ENCODE results near the gene CEP170B. TPM values are rescaled to one million over a fixed set of nuclear protein-coding genes. Genes with fewer than 3 reads are reported as not detected.

The CEP170B gene
- total and polyA plus RNA-seq, 2 experiments from 2014 or later = 2.7 to 24.5 TPM

GRCh38 chr14:104865631-104866441 lies 768 bp downstream of the CEP170B start:
- H4K20me1 ChIP-seq (ENCODE audit: insufficient read depth) = no peaks in the 10 kb centered on the region
- H2AFZ ChIP-seq = peak overlapping the region; percentile 68
- H3K4me1 ChIP-seq (ENCODE audit: insufficient read depth) = peaks cover 5% of the 10 kb centered on the region; the same call in 1 of the 2 replicates
- peak overlapping the region; percentile 84 for H3K4me3 ChIP-seq
- peaks cover 5% of the 10 kb centered on the region; the same call in 1 of the 2 replicates for H3F3A ChIP-seq (ENCODE audit: insufficient read depth)
- H3K9me3 ChIP-seq (ENCODE audit: low read depth) = no peaks in the 10 kb centered on the region
- peaks cover 50% of the 10 kb centered on the region for H3K79me2 ChIP-seq (ENCODE audit: insufficient read depth)
- peak overlapping the region; percentile 89 for H3K9ac ChIP-seq
- no peaks in the 10 kb centered on the region for H3K27me3 ChIP-seq (replicated peaks; ENCODE audit: insufficient read depth)
- H3K9me2 ChIP-seq (ENCODE audit: insufficient read depth) = no peaks in the 10 kb centered on the region
- H3K27ac ChIP-seq = peak overlapping the region; percentile 61
- peak; percentile 89 for DNase-seq
- H3K4me2 ChIP-seq (ENCODE audit: unreplicated experiment) = peak overlapping the region; percentile 77
- TF ChIP-seq EZH2phosphoT487 (IDR thresholded peaks at IDR 0.05; ENCODE audit: insufficient read depth, low read depth) (no peak), EZH2 (IDR thresholded peaks at IDR 0.05; ENCODE audit: insufficient read depth, poor library complexity, severe bottlenecking) (no peak)
- in situ Hi-C loops (cut with MboI) = no loop called here
- H3K36me3 ChIP-seq (ENCODE audit: low read depth) = no peaks in the 10 kb centered on the region
- 1 to 3% methylated on average over 36 to 48 of the region's 68 CpGs for WGBS, 2 experiments (ENCODE audit: low coverage in 1 of 2, low lambda C conversion rate in 2 of 2, missing lambda C conversion rate in 2 of 2)

- peaks cover 5% of the 10 kb centered on the region; the same call in 1 of the 2 replicates for H3K4me1 ChIP-seq (ENCODE audit: insufficient read depth)
- 59 to 62% methylated on average over 12 of the region's 12 CpGs for WGBS, 2 experiments (ENCODE audit: low coverage in 1 of 2, low lambda C conversion rate in 2 of 2, missing lambda C conversion rate in 2 of 2)
- H3K36me3 ChIP-seq (ENCODE audit: low read depth) = no peaks in the 10 kb centered on the region
- H3K27me3 ChIP-seq (replicated peaks; ENCODE audit: insufficient read depth) = no peaks in the 10 kb centered on the region
- DNase-seq = peak; percentile 28
- in situ Hi-C loops (cut with MboI) = no loop called here
- H4K20me1 ChIP-seq (ENCODE audit: insufficient read depth) = no peaks in the 10 kb centered on the region
- no peak for TF ChIP-seq EZH2phosphoT487 (IDR thresholded peaks at IDR 0.05; ENCODE audit: insufficient read depth, low read depth)
- TF ChIP-seq EZH2 (IDR thresholded peaks at IDR 0.05; ENCODE audit: insufficient read depth, poor library complexity, severe bottlenecking) = no peak
- no peaks in the 10 kb centered on the region for H3K9me2 ChIP-seq (ENCODE audit: insufficient read depth)
- peak overlapping the region; percentile 61 for H3K27ac ChIP-seq
- peaks cover 59% of the 10 kb centered on the region for H3K79me2 ChIP-seq (ENCODE audit: insufficient read depth)
- peak overlapping the region; percentile 68; the same call in 1 of the 2 replicates for H2AFZ ChIP-seq
- H3K4me3 ChIP-seq = peak overlapping the region; percentile 84
- peak overlapping the region; percentile 89 for H3K9ac ChIP-seq
- peak overlapping the region; percentile 77 for H3K4me2 ChIP-seq (ENCODE audit: unreplicated experiment)
- H3F3A ChIP-seq (ENCODE audit: insufficient read depth) = peaks cover 5% of the 10 kb centered on the region; the same call in 1 of the 2 replicates
- H3K9me3 ChIP-seq (ENCODE audit: low read depth) = no peaks in the 10 kb centered on the region
Measured at GRCh38 chr14:104866451-104867370, 1.6 kb downstream of the CEP170B start.

GRCh38 chr14:104867371-104868059 lies 2.4 kb downstream of the CEP170B start:
- in situ Hi-C loops (cut with MboI) = no loop called here
- Histone ChIP-seq H4K20me1 (ENCODE audit: insufficient read depth) (no peaks in the 10 kb centered on the region), H3K27me3 (replicated peaks; ENCODE audit: insufficient read depth) (no peaks in the 10 kb centered on the region), H3K4me3 (peak overlapping the region; percentile 84; the same call in 1 of the 2 replicates), H3K4me1 (ENCODE audit: insufficient read depth) (peaks cover 7% of the 10 kb centered on the region; the same call in 1 of the 2 replicates), H3K9ac (peak overlapping the region; percentile 89), H3K9me2 (ENCODE audit: insufficient read depth) (no peaks in the 10 kb centered on the region), H3K27ac (no peak overlapping the region), H3K36me3 (ENCODE audit: low read depth) (no peaks in the 10 kb centered on the region), H3K79me2 (ENCODE audit: insufficient read depth) (peaks cover 62% of the 10 kb centered on the region), H3K9me3 (ENCODE audit: low read depth) (no peaks in the 10 kb centered on the region), H3F3A (ENCODE audit: insufficient read depth) (peaks cover 5% of the 10 kb centered on the region; the same call in 1 of the 2 replicates), H2AFZ (no peak overlapping the region), H3K4me2 (ENCODE audit: unreplicated experiment) (peak overlapping the region; percentile 77)
- 88 to 90% methylated on average over 6 of the region's 6 CpGs for WGBS, 2 experiments (ENCODE audit: low coverage in 1 of 2, low lambda C conversion rate in 2 of 2, missing lambda C conversion rate in 2 of 2)
- peak; percentile 0 for DNase-seq
- TF ChIP-seq EZH2 (IDR thresholded peaks at IDR 0.05; ENCODE audit: insufficient read depth, poor library complexity, severe bottlenecking) (no peak), EZH2phosphoT487 (IDR thresholded peaks at IDR 0.05; ENCODE audit: insufficient read depth, low read depth) (no peak)

Measured in GM23248 (cell line).